Smooth muscle cell (in vitro differentiated cells): ENCODE results near the gene CSF1R. TPM values are rescaled to one million over a fixed set of nuclear protein-coding genes. Genes with fewer than 3 reads are reported as not detected.

ENCODE experiments used
- DNase-seq: peaks from one replicate; lab custom pipeline; 2025; ENCODE audit not compliant: unreplicated experiment; lab: John Stamatoyannopoulos, UW
- H2AFZ ChIP-seq: fragments of 200-600 bp; sonication (generic); 2 replicates; pipeline ENCODE4 v1.6.0; 2016; ENCODE audit warnings: antibody characterized with exemption, low read depth, mild to moderate bottlenecking
- H3F3A ChIP-seq: fragments of 200-600 bp; sonication (generic); 2 replicates; pipeline ENCODE4 v1.6.0; 2017; ENCODE audit warnings: antibody characterized with exemption, low read depth
- H3K27ac ChIP-seq: fragments of 200-600 bp; sonication (generic); 2 replicates; pipeline ENCODE4 v1.5.1; 2016; ENCODE audit warnings: low read depth, mild to moderate bottlenecking
- H3K27me3 ChIP-seq: fragments of 200-600 bp; sonication (generic); 2 replicates; pipeline ENCODE4 v1.6.1; 2016; ENCODE audit warnings: low read depth, mild to moderate bottlenecking
- H3K36me3 ChIP-seq: fragments of 200-600 bp; sonication (generic); 2 replicates; pipeline ENCODE4 v1.5.1; 2016; ENCODE audit warnings: low read depth
- H3K4me1 ChIP-seq: fragments of 200-600 bp; sonication (generic); 2 replicates; pipeline ENCODE4 v1.5.1; 2016; ENCODE audit warnings: low read depth
- H3K4me2 ChIP-seq: fragments of 200-600 bp; sonication (generic); 2 replicates; pipeline ENCODE4 v1.6.0; 2016; ENCODE audit warnings: mild to moderate bottlenecking
- H3K4me3 ChIP-seq: fragments of 200-600 bp; sonication (generic); 2 replicates; pipeline ENCODE4 v1.5.1; 2016; ENCODE audit warnings: mild to moderate bottlenecking
- H3K79me2 ChIP-seq: fragments of 200-600 bp; sonication (generic); 2 replicates; pipeline ENCODE4 v1.6.0; 2016; ENCODE audit warnings: low read depth, mild to moderate bottlenecking
- H3K9ac ChIP-seq: fragments of 200-600 bp; sonication (generic); 2 replicates; pipeline ENCODE4 v1.6.0; 2016; ENCODE audit warnings: low read depth
- H3K9me3 ChIP-seq: fragments of 200-600 bp; sonication (generic); replicated peaks from 2 replicates; pipeline ENCODE4 v1.5.1; 2016; ENCODE audit warnings: low read depth
- H4K20me1 ChIP-seq: fragments of 200-600 bp; sonication (generic); 2 replicates; pipeline ENCODE4 v1.6.0; 2016; ENCODE audit warnings: low read depth
- WGBS: methylation state at CpG from one replicate; pipeline ENCODE4 v1.1.7; 2016; ENCODE audit warnings: low lambda C conversion rate; 5-methylcytosine and 5-hydroxymethylcytosine counted together
- polyA plus RNA-seq: library from polyadenylated mRNA; unstranded; fragments of >200 nt; fragmentation: Nextera tagmentation; extraction: Ambion mirVana; gene quantifications from 2 replicates; pipeline ENCODE4 v1.2.1, GENCODE V29; 2016
- total RNA-seq: library from RNA; depleted of rRNA; stranded (reverse); fragments of >200 nt; gene quantifications from 2 replicates; pipeline ENCODE4 v1.2.3, GENCODE V29; 2014
- TF ChIP-seq, protein P1 (sequence below): fragments of 200-600 bp; sonication (generic); IDR thresholded peaks from 2 replicates; pipeline ENCODE4 v1.5.1; 2017; ENCODE audit warnings: borderline replicate concordance, mild to moderate bottlenecking, antibody characterized with exemption; ENCODE audit not compliant: insufficient read depth, poor library complexity, severe bottlenecking

Gene CSF1R
- total and polyA plus RNA-seq, 2 experiments from 2014 or later = 2.2 to 3.9 TPM

GRCh38 chr5:150114102-150114641 is 27.8 kb upstream of the CSF1R start:
- no peak for DNase-seq
- Histone ChIP-seq H4K20me1 (no peaks in the 10 kb centered on the region), H3K27me3 (no peaks in the 10 kb centered on the region), H3K9me3 (no peaks in the 10 kb centered on the region), H3F3A (peaks cover 83% of the 10 kb centered on the region), H3K4me1 (peaks cover 25% of the 10 kb centered on the region), H3K4me3 (no peak overlapping the region), H3K79me2 (no peaks in the 10 kb centered on the region), H3K36me3 (no peaks in the 10 kb centered on the region), H2AFZ (no peak overlapping the region), H3K9ac (no peak overlapping the region), H3K4me2 (peak overlapping the region; percentile 8), H3K27ac (peak overlapping the region; percentile 98)
- TF ChIP-seq, protein P1, sequence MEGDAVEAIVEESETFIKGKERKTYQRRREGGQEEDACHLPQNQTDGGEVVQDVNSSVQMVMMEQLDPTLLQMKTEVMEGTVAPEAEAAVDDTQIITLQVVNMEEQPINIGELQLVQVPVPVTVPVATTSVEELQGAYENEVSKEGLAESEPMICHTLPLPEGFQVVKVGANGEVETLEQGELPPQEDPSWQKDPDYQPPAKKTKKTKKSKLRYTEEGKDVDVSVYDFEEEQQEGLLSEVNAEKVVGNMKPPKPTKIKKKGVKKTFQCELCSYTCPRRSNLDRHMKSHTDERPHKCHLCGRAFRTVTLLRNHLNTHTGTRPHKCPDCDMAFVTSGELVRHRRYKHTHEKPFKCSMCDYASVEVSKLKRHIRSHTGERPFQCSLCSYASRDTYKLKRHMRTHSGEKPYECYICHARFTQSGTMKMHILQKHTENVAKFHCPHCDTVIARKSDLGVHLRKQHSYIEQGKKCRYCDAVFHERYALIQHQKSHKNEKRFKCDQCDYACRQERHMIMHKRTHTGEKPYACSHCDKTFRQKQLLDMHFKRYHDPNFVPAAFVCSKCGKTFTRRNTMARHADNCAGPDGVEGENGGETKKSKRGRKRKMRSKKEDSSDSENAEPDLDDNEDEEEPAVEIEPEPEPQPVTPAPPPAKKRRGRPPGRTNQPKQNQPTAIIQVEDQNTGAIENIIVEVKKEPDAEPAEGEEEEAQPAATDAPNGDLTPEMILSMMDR = no peak
- 92% methylated on average over 12 of the region's 12 CpGs for WGBS

GRCh38 chr5:150113047-150113744 is 26.8 kb upstream of the CSF1R start:
- H3K9ac ChIP-seq = peak overlapping the region; percentile 58
- TF ChIP-seq, protein P1 = no peak
- H2AFZ ChIP-seq = no peak overlapping the region
- H3K4me3 ChIP-seq = no peak overlapping the region
- H3K27ac ChIP-seq = peak overlapping the region; percentile 98
- H3K4me1 ChIP-seq = peaks cover 25% of the 10 kb centered on the region
- no peak for DNase-seq
- H4K20me1 ChIP-seq = no peaks in the 10 kb centered on the region
- peaks cover 77% of the 10 kb centered on the region for H3F3A ChIP-seq
- H3K27me3 ChIP-seq = no peaks in the 10 kb centered on the region
- peak overlapping the region; percentile 8 for H3K4me2 ChIP-seq
- WGBS = 33% methylated on average over 18 of the region's 18 CpGs
- H3K9me3 ChIP-seq = no peaks in the 10 kb centered on the region
- H3K36me3 ChIP-seq = no peaks in the 10 kb centered on the region
- H3K79me2 ChIP-seq = no peaks in the 10 kb centered on the region

DNA sequence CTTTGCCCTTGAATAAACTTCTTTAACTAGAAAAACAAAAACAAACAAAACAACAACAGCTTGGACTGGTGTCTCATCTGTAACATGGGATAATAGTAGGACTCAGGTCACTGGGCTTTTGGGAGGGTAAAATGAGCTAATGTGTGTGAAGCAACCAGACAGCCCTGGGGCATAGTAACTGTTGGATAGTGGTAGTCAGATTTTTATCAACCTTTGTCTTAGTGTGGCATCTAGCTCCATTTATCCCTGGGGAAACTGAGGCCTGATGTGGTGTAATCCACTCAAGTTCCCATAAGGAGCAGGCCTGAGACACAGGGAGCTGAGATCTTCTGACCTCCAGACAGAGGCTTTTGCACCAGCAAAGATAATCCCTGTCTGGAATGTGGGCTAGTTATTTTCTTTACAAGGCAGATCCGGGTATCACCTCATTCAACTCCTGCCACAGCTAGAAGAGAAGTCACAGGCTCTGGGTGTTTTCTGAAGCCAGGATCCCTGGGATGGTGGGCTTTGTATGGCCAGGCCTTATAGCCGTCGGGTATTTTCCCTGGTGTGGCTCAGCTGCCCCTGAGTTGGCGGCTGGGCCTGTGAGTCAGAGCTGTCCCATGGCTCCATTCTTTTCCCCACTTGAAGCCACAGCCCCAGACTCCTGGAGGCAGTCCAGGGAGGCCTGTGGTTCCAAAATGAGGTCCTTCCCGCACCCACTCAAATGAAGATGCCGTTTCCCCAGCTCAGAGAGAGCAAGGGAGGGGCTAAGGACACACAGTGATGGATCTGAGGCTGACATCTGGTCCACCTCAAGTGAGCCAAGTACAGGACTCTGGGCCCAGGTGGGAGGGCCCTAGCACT is 26.1 kb upstream of the CSF1R start:
- WGBS = 2% methylated on average over 6 of the region's 6 CpGs
- peaks cover 72% of the 10 kb centered on the region for H3F3A ChIP-seq
- no peak overlapping the region for H3K4me3 ChIP-seq
- peak; percentile 17 for DNase-seq
- H3K27ac ChIP-seq = peak overlapping the region; percentile 98
- H3K9me3 ChIP-seq = no peaks in the 10 kb centered on the region
- H3K4me1 ChIP-seq = peaks cover 25% of the 10 kb centered on the region
- no peak overlapping the region for H2AFZ ChIP-seq
- TF ChIP-seq, protein P1 = no peak
- no peaks in the 10 kb centered on the region for H3K27me3 ChIP-seq
- H3K36me3 ChIP-seq = no peaks in the 10 kb centered on the region
- no peaks in the 10 kb centered on the region for H3K79me2 ChIP-seq
- H4K20me1 ChIP-seq = no peaks in the 10 kb centered on the region
- peak overlapping the region; percentile 87 for H3K9ac ChIP-seq
- H3K4me2 ChIP-seq = peak overlapping the region; percentile 43
